Right lobe of liver (tissue), 4 donors: ENCODE results near the gene ETFB.

ENCODE experiments used
- CTCF ChIP-seq, 4 donors: fragments of 200-600 bp in 3 of 4; fragments of 450-650 bp in 1 of 4; IDR thresholded peaks; one replicate each; pipeline versions ENCODE4 v1.5.1 to v1.8.0; 2016 to 2022; ENCODE audit warnings: antibody characterized with exemption in 4 of 4, mild to moderate bottlenecking in 2 of 4
- POLR2A ChIP-seq: fragments of 450-650 bp; IDR thresholded peaks from one replicate; pipeline ENCODE4 v1.6.1; 2017; ENCODE audit warnings: antibody characterized with exemption, mild to moderate bottlenecking
- donor health status: DM: no; HTN: no; CAD: no.
- donor health status: DM: no; HTN: no; CAD: no.
- donor health status: DM: no; HTN: yes; CAD: no.

- no peak for TF ChIP-seq POLR2A
- TF ChIP-seq CTCF (IDR thresholded peaks at IDR 0.05) = no peak
Measured at GRCh38 chr19:51415187-51415586, 49.0 kb upstream of the ETFB start.
